Suprapubic skin (tissue), 4 donors: ENCODE results near the gene RABAC1.

Experiments used
- CTCF ChIP-seq, 2 donors: fragments of 200-600 bp in 1 of 2; fragments of 450-650 bp in 1 of 2; sonication (generic) in 1 of 2; IDR thresholded peaks; one replicate each; pipeline ENCODE4 v1.5.1; 2016 to 2019; ENCODE audit warnings: antibody characterized with exemption in 2 of 2, mild to moderate bottlenecking in 1 of 2, moderate library complexity in 1 of 2
- POLR2A ChIP-seq, 2 donors: fragments of 450-650 bp; IDR thresholded peaks; one replicate each; pipeline ENCODE4 v1.6.1; 2017; ENCODE audit warnings: antibody characterized with exemption in 2 of 2, mild to moderate bottlenecking in 2 of 2, moderate library complexity in 2 of 2
- POLR2AphosphoS5 ChIP-seq, 3 donors: sonication (generic); formaldehyde crosslinking; IDR thresholded peaks; one replicate each; pipeline ENCODE4 v1.6.1; 2017; ENCODE audit warnings: antibody characterized with exemption in 3 of 3

- TF ChIP-seq POLR2A (IDR thresholded peaks at IDR 0.05) (no peak), CTCF (IDR thresholded peaks at IDR 0.05) (no peak), POLR2AphosphoS5 (IDR thresholded peaks at IDR 0.05) (no peak)
Measured at GRCh38 chr19:41960973-41961372, 1.9 kb upstream of the RABAC1 start.
